Natural killer cell (primary cell): ENCODE data around the gene BCR. TPM values are rescaled to one million over a fixed set of nuclear protein-coding genes. Genes with fewer than 3 reads are reported as not detected.

Experiments used
- ATAC-seq, 3 donors: fragments of 150-1000 bp in 2 of 3; fragments of 200-7000 bp in 1 of 3; cut with Tn5 transposase; 1 replicate in 1 of 3; 2 replicates in 2 of 3; pipeline ENCODE4 v1.10.0; 2021; ENCODE audit warnings: mild to moderate bottlenecking in 2 of 3, moderate library complexity in 2 of 3
- DNase-seq, 2 donors: peaks; one replicate each; pipeline versions ENCODE4 v3.0.0 to v3.0.0-alpha.2; 2013 to 2021; ENCODE audit warnings: mixed read lengths in 1 of 2
- H3K27ac ChIP-seq: one replicate; pipeline ENCODE4 v1.5.1; 2013; ENCODE audit warnings: mild to moderate bottlenecking, low read length
- H3K27me3 ChIP-seq: one replicate; pipeline ENCODE4 v1.6.1; 2013; ENCODE audit warnings: low read length; ENCODE audit not compliant: control insufficient read depth, insufficient read depth
- H3K36me3 ChIP-seq: one replicate; pipeline ENCODE4 v1.6.1; 2013; ENCODE audit warnings: low read length; ENCODE audit not compliant: control insufficient read depth, insufficient read depth
- H3K4me1 ChIP-seq: one replicate; pipeline ENCODE4 v1.6.1; 2013; ENCODE audit warnings: low read length; ENCODE audit not compliant: control insufficient read depth, insufficient read depth
- H3K4me3 ChIP-seq: one replicate; pipeline ENCODE4 v1.5.1; 2013; ENCODE audit warnings: low read length
- H3K9me3 ChIP-seq: one replicate; pipeline ENCODE4 v1.6.1; 2013; ENCODE audit warnings: low read length; ENCODE audit not compliant: control insufficient read depth, insufficient read depth
- H3K27ac Mint-ChIP-seq, 2 donors: one replicate each; pipeline ENCODE4 v1.8.0; 2022; ENCODE audit warnings: mild to moderate bottlenecking in 2 of 2, mixed read lengths in 2 of 2, moderate library complexity in 1 of 2
- H3K27me3 Mint-ChIP-seq, 2 donors: one replicate each; pipeline ENCODE4 v1.8.0; 2022; ENCODE audit warnings: low read depth in 2 of 2, mixed read lengths in 2 of 2
- H3K36me3 Mint-ChIP-seq: one replicate; pipeline ENCODE4 v1.8.0; 2022; ENCODE audit warnings: mixed read lengths
- H3K4me1 Mint-ChIP-seq, 2 donors: one replicate each; pipeline ENCODE4 v1.8.0; 2022; ENCODE audit warnings: mixed read lengths in 2 of 2
- H3K4me3 Mint-ChIP-seq: one replicate; pipeline ENCODE4 v1.8.0; 2022; ENCODE audit warnings: mild to moderate bottlenecking, moderate library complexity, mixed read lengths
- H3K9me3 Mint-ChIP-seq, 2 donors: one replicate each; pipeline ENCODE4 v1.8.0; 2022; ENCODE audit warnings: mixed read lengths in 2 of 2
- WGBS: methylation state at CpG from one replicate; pipeline ENCODE4 v1.1.7; 2013; ENCODE audit warnings: missing lambda C conversion rate; ENCODE audit not compliant: insufficient coverage; 5-methylcytosine and 5-hydroxymethylcytosine counted together
- intact Hi-C: fragments of 100-400 bp; cut with micrococcal nuclease; formaldehyde crosslinking; loops from one replicate; pipeline ENCODE4 v1.14.2; 2022
- total RNA-seq, 4 donors: library from RNA; stranded (reverse); fragments of 120-200 nt in 1 of 4; gene quantifications; one replicate each; pipeline versions ENCODE4 v1.2.3 to v1.2.4, GENCODE V29; 2013 to 2022
- TF ChIP-seq, protein P1 (sequence below): fragments of 200-600 bp; IDR thresholded peaks from one replicate; pipeline ENCODE4 v1.8.0; 2022; ENCODE audit warnings: antibody characterized with exemption

The BCR gene
- total RNA-seq, 3 donors from 2014 or later (not counting 1 experiment from before 2014, with no cell fraction given): 166 to 186 (median 167) TPM

DNA sequence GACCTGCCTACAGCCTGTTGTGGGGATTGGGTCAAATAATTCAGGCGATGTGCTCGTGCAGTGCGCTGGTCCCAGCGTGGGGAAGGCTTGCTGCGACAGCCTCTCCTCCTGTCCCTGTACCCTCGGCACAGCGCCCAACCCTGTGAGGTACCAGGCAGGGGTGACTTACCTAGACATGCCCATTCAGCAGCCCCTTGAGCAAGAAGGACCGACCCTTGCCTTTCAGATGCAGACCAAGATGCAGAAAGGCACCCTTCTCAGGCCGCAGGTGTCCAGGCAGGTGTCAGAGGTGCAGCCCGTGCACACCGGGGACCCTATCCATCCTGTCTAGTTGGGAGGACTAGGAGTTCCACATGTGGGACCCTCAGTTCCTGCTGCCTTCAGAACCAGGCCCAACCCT, 102.7 kb downstream of the BCR start:
- Mint-ChIP-seq H3K4me3 (no peak overlapping the region), H3K9me3 (no peaks in the 10 kb centered on the region), H3K36me3 (no peaks in the 10 kb centered on the region), H3K27ac (no peak overlapping the region), H3K27me3 (no peaks in the 10 kb centered on the region), H3K4me1 (peaks cover 30 to 44% of the 10 kb centered on the region in 2 donors)
- WGBS: 95% methylated on average over 11 of the region's 11 CpGs
- TF ChIP-seq, protein P1, sequence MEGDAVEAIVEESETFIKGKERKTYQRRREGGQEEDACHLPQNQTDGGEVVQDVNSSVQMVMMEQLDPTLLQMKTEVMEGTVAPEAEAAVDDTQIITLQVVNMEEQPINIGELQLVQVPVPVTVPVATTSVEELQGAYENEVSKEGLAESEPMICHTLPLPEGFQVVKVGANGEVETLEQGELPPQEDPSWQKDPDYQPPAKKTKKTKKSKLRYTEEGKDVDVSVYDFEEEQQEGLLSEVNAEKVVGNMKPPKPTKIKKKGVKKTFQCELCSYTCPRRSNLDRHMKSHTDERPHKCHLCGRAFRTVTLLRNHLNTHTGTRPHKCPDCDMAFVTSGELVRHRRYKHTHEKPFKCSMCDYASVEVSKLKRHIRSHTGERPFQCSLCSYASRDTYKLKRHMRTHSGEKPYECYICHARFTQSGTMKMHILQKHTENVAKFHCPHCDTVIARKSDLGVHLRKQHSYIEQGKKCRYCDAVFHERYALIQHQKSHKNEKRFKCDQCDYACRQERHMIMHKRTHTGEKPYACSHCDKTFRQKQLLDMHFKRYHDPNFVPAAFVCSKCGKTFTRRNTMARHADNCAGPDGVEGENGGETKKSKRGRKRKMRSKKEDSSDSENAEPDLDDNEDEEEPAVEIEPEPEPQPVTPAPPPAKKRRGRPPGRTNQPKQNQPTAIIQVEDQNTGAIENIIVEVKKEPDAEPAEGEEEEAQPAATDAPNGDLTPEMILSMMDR: no peak
- Histone ChIP-seq H3K4me3 (no peak overlapping the region), H3K27ac (no peak overlapping the region), H3K4me1 (peaks cover 52% of the 10 kb centered on the region), H3K9me3 (no peaks in the 10 kb centered on the region), H3K36me3 (peaks cover 45% of the 10 kb centered on the region), H3K27me3 (no peaks in the 10 kb centered on the region)
- DNase-seq (no peak), ATAC-seq (no peak)
- intact Hi-C loops: loop anchor here (5.0 kb wide), 1 partner anchor 326 kb away; no protein-coding TSS in a partner anchor

DNA sequence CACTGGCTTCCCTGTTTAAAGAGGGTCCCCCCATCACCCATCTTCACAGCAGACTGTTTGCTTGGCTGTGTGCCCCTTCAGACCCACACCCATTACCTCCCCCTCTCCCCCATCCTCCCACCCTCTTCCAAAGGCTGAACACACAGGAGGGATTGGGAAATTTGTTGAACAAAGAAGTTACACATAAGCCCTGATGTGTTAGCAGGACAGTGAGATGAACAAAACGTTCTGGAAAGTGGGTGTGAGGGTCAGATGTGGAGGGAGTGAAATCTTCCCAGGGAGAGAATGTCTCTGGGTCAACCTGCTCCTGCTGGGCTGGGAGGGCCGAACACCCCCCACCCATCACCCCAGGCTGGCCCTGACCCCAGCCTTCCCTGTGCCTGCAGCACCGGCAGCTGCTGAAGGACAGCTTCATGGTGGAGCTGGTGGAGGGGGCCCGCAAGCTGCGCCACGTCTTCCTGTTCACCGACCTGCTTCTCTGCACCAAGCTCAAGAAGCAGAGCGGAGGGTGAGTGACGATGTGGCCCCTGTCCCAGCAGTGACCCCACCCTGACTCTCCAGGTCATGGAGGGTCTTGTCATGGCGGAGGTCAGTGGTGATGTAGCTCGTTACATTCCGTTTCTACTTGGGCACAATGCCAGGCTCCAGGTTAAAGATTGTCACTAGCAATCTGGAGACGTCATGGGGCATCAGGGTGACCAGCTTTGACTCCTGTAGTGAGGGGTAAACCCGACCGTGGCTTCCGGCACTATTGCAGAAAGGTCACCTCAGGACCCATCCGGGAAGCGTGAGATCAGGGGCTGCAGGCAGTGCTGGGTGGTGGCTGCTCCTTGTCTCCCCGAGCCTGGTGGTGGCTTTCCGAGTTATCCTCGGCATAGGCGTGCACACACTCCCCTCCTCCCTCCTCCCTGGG, 103.5 kb downstream of the BCR start:
- Histone ChIP-seq H3K4me3 (no peak overlapping the region), H3K4me1 (peaks cover 43% of the 10 kb centered on the region), H3K27me3 (no peaks in the 10 kb centered on the region), H3K27ac (no peak overlapping the region), H3K36me3 (peaks cover 52% of the 10 kb centered on the region), H3K9me3 (no peaks in the 10 kb centered on the region)
- DNase-seq (no peak), ATAC-seq (no peak)
- TF ChIP-seq, protein P1: no peak
- H3K4me1 Mint-ChIP-seq: peaks cover 22 to 35% of the 10 kb centered on the region in 2 donors
- H3K27me3 Mint-ChIP-seq: no peaks in the 10 kb centered on the region
- 95% methylated on average over 21 of the region's 22 CpGs for WGBS
- intact Hi-C loops: loop anchor here (5.0 kb wide), 1 partner anchor 327 kb away; no protein-coding TSS in a partner anchor
- no peak overlapping the region for H3K27ac Mint-ChIP-seq
- no peaks in the 10 kb centered on the region for H3K9me3 Mint-ChIP-seq
- H3K4me3 Mint-ChIP-seq: no peak overlapping the region
- H3K36me3 Mint-ChIP-seq: no peaks in the 10 kb centered on the region

DNA sequence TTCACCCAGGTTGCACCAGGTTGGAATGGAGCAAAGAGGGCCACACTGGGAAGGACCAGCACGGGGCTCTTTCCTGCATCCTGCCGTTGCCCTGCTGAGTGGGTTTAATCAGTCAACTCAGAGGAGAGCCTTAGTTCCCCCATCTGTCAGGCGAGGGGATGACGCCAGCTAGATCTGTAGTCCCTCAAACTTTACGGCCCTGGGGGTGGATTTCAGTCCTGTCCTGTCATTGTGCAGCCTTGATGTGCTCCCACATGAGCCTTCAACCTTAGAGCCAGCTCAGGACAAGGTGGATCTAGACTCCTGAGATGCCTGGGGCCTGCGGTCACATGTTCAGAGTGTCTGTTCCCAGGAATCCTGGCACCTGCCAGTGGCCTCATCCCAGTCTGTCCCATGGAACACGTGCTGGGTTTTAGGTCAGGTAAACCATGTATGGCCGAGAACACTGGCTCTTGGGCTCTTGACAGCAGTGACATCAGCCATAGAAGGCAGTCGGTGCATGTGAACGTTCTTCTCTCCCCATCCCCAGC, 104.3 kb downstream of the BCR start:
- intact Hi-C loops: loop anchor here (5.0 kb wide), 1 partner anchor 327 kb away; no protein-coding TSS in a partner anchor
- H3K27me3 ChIP-seq: no peaks in the 10 kb centered on the region
- H3K9me3 ChIP-seq: no peaks in the 10 kb centered on the region
- H3K9me3 Mint-ChIP-seq: no peaks in the 10 kb centered on the region
- WGBS: 94% methylated on average over 10 of the region's 10 CpGs
- no peak overlapping the region for H3K27ac ChIP-seq
- peaks cover 15 to 28% of the 10 kb centered on the region in 2 donors for H3K4me1 Mint-ChIP-seq
- H3K36me3 Mint-ChIP-seq: no peaks in the 10 kb centered on the region
- DNase-seq: no peak
- H3K36me3 ChIP-seq: peaks cover 60% of the 10 kb centered on the region
- H3K4me3 ChIP-seq: no peak overlapping the region
- TF ChIP-seq, protein P1: no peak
- no peaks in the 10 kb centered on the region for H3K27me3 Mint-ChIP-seq
- H3K4me1 ChIP-seq: peaks cover 36% of the 10 kb centered on the region
- H3K27ac Mint-ChIP-seq: no peak overlapping the region
- no peak overlapping the region for H3K4me3 Mint-ChIP-seq
- no peak for ATAC-seq
